Ishikawa (cell line): ENCODE measurements around the gene SLC25A34.

ENCODE experiments used
- CEBPB ChIP-seq: IDR thresholded peaks from 2 replicates; pipeline ENCODE4 v1.6.1; 2012
- CREB1 ChIP-seq: IDR thresholded peaks from 2 replicates; pipeline ENCODE4 v1.6.1; 2012; ENCODE audit warnings: low read depth
- EP300 ChIP-seq: IDR thresholded peaks from 2 replicates; pipeline ENCODE4 v1.6.1; 2012; ENCODE audit warnings: borderline replicate concordance
- NFIC ChIP-seq: IDR thresholded peaks from 2 replicates; pipeline ENCODE4 v1.6.1; 2012
- RAD21 ChIP-seq: IDR thresholded peaks from 2 replicates; pipeline ENCODE4 v1.6.1; 2012; ENCODE audit warnings: low read depth
- REST ChIP-seq: IDR thresholded peaks from 2 replicates; pipeline ENCODE4 v1.6.1; 2012; ENCODE audit warnings: low read depth, mild to moderate bottlenecking
- TAF1 ChIP-seq: IDR thresholded peaks from 2 replicates; pipeline ENCODE4 v1.6.1; 2012; ENCODE audit warnings: low read depth, mild to moderate bottlenecking
- TCF12 ChIP-seq: IDR thresholded peaks from 2 replicates; pipeline ENCODE4 v1.6.1; 2012; ENCODE audit warnings: low read depth
- YY1 ChIP-seq: IDR thresholded peaks from 2 replicates; pipeline ENCODE4 v1.6.1; 2012; ENCODE audit warnings: low read depth
- TF ChIP-seq, protein P1 (sequence below): IDR thresholded peaks from 2 replicates; pipeline ENCODE4 v1.6.1; 2012

- TF ChIP-seq YY1 = no peak
- no peak for TF ChIP-seq CREB1
- peak; percentile 71 for TF ChIP-seq REST
- no peak for TF ChIP-seq EP300
- TF ChIP-seq CEBPB = no peak
- TF ChIP-seq, protein P1, sequence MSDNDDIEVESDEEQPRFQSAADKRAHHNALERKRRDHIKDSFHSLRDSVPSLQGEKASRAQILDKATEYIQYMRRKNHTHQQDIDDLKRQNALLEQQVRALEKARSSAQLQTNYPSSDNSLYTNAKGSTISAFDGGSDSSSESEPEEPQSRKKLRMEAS = no peak
- TF ChIP-seq RAD21 = no peak
- no peak for TF ChIP-seq TCF12
- TF ChIP-seq NFIC = no peak
- TF ChIP-seq TAF1 = no peak
These were observed 9.0 kb upstream of the SLC25A34 start for GRCh38 chr1:15727021-15727420.
